Measurements from ENCODE around the gene RIPOR3. TPM values are rescaled to one million over a fixed set of nuclear protein-coding genes. Genes with fewer than 3 reads are reported as not detected.

RIPOR3 gene
- polyA plus RNA-seq, 1 donor: 9.3 TPM

DNA sequence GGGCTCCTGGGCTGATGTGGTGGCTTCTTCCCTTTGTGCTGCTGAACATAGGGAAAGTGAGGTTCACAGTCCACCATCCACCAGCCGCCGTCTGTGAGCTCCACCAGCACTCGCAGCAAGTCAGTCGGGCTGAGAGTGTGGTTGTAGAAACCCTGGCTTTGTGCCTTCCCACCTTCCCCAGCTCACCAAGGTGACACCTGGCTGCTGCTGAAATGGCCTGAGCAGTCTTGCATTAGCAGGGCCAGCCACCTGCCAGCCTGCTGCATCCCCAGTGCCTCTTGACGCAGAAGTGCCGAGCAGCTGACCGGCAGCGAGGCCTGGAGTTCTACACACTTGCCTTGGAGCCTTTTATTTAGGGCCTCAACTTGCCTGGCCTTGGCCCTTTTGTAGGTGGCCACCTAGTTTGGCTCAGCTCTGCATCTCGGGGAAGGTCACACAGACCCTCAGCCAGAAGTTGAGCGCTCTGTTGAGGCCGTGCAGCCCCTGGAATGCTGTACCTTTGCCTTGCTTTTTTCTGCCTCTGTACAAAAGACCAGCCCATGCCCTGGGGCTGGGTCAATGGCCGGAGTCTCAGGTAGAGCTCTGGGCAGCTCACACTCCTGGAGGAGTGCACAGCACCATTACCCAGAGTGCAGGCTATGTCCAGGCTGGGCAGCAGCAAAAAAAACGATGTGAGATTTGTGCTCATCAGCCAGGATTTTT is 104.7 kb downstream of the RIPOR3 start:
- WGBS (ENCODE audit: insufficient coverage, low lambda C conversion rate): no CpG with 5 or more reads among the region's 13 CpGs
- Histone ChIP-seq H3K36me3 (ENCODE audit: control insufficient read depth, insufficient read depth, low read length) (peaks cover 60% of the 10 kb centered on the region), H3K4me3 (ENCODE audit: low read length) (no peak overlapping the region), H3K4me1 (ENCODE audit: control insufficient read depth, insufficient read depth, low read length) (no peaks in the 10 kb centered on the region), H3K9me3 (ENCODE audit: control insufficient read depth, low read depth, low read length) (peaks cover 3% of the 10 kb centered on the region), H3K27ac (ENCODE audit: low read length) (no peak overlapping the region), H3K27me3 (ENCODE audit: control insufficient read depth, insufficient read depth, low read length) (no peaks in the 10 kb centered on the region)
- no peak for DNase-seq

DNA sequence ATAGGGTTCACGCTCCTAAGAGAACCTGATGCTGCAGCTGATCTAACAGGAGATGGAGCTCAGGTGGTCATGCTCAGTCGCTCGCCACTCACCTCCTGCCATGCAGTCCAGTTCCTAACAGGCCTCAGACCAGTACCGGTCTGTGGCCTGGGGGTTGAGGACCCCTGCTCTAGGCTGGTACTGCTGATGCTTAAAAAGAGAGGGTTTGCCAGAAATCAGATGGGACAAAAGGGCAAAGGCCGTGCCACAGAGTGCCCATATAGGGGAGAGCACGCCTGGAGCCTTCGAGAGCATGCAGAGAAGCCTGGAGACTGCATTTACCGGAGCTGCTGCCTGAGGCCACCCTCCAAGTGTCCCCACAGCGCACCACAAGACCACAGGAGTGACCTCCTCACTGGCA is 105.7 kb downstream of the RIPOR3 start:
- H3K4me1 ChIP-seq (ENCODE audit: control insufficient read depth, insufficient read depth, low read length): no peaks in the 10 kb centered on the region
- WGBS (ENCODE audit: insufficient coverage, low lambda C conversion rate): no CpG with 5 or more reads among the region's 9 CpGs
- H3K36me3 ChIP-seq (ENCODE audit: control insufficient read depth, insufficient read depth, low read length): peaks cover 69% of the 10 kb centered on the region
- no peak overlapping the region for H3K27ac ChIP-seq (ENCODE audit: low read length)
- no peaks in the 10 kb centered on the region for H3K27me3 ChIP-seq (ENCODE audit: control insufficient read depth, insufficient read depth, low read length)
- no peak for DNase-seq
- peaks cover 3% of the 10 kb centered on the region for H3K9me3 ChIP-seq (ENCODE audit: control insufficient read depth, low read depth, low read length)
- H3K4me3 ChIP-seq (ENCODE audit: low read length): no peak overlapping the region

DNA sequence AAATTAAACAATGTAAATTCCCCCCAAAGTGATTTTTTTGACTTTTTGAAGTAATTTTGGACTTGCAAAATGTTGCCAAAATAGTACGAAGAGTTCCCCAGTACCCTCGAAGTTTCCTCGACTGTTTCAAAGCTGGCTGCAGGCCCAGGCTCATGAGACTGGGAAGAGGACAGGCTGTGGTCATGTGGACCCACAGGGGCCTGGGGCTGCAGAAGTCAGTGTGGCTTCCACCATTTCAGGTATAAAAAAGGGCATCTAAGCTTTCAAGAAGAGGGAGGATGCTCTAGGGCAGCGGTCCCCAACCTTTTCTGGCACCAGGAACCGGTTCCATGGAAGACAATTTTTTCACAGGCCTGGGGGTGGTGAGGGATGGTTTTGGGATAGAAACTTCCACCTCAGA is 106.1 kb downstream of the RIPOR3 start:
- H3K9me3 ChIP-seq (ENCODE audit: control insufficient read depth, low read depth, low read length): peaks cover 3% of the 10 kb centered on the region
- WGBS (ENCODE audit: insufficient coverage, low lambda C conversion rate): no CpG with 5 or more reads among the region's 5 CpGs
- no peaks in the 10 kb centered on the region for H3K27me3 ChIP-seq (ENCODE audit: control insufficient read depth, insufficient read depth, low read length)
- H3K36me3 ChIP-seq (ENCODE audit: control insufficient read depth, insufficient read depth, low read length): peaks cover 74% of the 10 kb centered on the region
- DNase-seq: no peak
- H3K27ac ChIP-seq (ENCODE audit: low read length): no peak overlapping the region
- no peak overlapping the region for H3K4me3 ChIP-seq (ENCODE audit: low read length)
- H3K4me1 ChIP-seq (ENCODE audit: control insufficient read depth, insufficient read depth, low read length): no peaks in the 10 kb centered on the region

DNA sequence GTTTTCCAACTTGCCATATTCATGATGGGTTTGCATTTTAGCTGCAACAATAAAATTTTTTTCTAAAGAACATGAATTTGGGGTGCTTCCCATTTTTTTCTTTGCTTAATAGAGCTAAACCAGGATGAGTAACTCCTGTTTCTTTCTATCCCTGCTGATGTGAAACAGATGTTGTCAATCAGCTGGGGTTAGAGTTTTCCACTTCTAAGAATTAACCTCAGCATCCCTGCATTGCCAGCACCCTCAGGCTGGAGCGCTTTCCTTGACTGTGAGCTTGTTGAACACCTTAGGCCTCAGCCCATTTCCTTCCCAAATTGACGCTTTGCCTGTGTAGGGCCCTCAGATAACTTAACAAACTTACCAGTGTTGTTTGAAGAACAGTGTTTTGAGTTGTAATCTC is 106.7 kb downstream of the RIPOR3 start:
- H3K4me1 ChIP-seq (ENCODE audit: control insufficient read depth, insufficient read depth, low read length): no peaks in the 10 kb centered on the region
- peaks cover 3% of the 10 kb centered on the region for H3K9me3 ChIP-seq (ENCODE audit: control insufficient read depth, low read depth, low read length)
- no peaks in the 10 kb centered on the region for H3K27me3 ChIP-seq (ENCODE audit: control insufficient read depth, insufficient read depth, low read length)
- no CpG with 5 or more reads among the region's 2 CpGs for WGBS (ENCODE audit: insufficient coverage, low lambda C conversion rate)
- no peak for DNase-seq
- no peak overlapping the region for H3K27ac ChIP-seq (ENCODE audit: low read length)
- peaks cover 79% of the 10 kb centered on the region for H3K36me3 ChIP-seq (ENCODE audit: control insufficient read depth, insufficient read depth, low read length)
- H3K4me3 ChIP-seq (ENCODE audit: low read length): no peak overlapping the region

DNA sequence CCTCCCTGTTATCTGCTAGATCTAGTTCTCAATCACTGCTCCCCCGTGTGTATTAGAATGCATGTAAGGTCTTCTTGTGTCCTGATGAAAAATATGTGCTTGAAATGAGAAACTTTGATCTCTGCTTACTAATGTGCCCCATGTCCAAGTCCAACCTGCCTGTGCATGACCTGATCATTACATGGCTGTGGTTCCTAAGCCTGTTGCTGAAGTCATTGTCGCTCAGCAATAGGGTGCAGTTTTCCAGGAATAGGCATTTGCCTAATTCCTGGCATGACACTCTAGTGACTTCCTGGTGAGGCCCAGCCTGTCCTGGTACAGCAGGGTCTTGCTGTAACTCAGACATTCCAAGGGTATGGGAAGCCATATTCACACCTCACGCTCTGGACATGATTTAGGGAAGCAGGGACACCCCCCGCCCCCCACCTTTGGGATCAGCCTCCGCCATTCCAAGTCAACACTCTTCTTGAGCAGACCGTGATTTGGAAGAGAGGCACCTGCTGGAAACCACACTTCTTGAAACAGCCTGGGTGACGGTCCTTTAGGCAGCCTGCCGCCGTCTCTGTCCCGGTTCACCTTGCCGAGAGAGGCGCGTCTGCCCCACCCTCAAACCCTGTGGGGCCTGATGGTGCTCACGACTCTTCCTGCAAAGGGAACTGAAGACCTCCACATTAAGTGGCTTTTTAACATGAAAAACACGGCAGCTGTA is 107.7 kb downstream of the RIPOR3 start:
- H3K36me3 ChIP-seq (ENCODE audit: control insufficient read depth, insufficient read depth, low read length): peaks cover 87% of the 10 kb centered on the region
- H3K4me1 ChIP-seq (ENCODE audit: control insufficient read depth, insufficient read depth, low read length): no peaks in the 10 kb centered on the region
- H3K4me3 ChIP-seq (ENCODE audit: low read length): no peak overlapping the region
- no peak overlapping the region for H3K27ac ChIP-seq (ENCODE audit: low read length)
- DNase-seq: no peak
- no peaks in the 10 kb centered on the region for H3K27me3 ChIP-seq (ENCODE audit: control insufficient read depth, insufficient read depth, low read length)
- H3K9me3 ChIP-seq (ENCODE audit: control insufficient read depth, low read depth, low read length): peaks cover 3% of the 10 kb centered on the region
- WGBS (ENCODE audit: insufficient coverage, low lambda C conversion rate): no CpG with 5 or more reads among the region's 15 CpGs

DNA sequence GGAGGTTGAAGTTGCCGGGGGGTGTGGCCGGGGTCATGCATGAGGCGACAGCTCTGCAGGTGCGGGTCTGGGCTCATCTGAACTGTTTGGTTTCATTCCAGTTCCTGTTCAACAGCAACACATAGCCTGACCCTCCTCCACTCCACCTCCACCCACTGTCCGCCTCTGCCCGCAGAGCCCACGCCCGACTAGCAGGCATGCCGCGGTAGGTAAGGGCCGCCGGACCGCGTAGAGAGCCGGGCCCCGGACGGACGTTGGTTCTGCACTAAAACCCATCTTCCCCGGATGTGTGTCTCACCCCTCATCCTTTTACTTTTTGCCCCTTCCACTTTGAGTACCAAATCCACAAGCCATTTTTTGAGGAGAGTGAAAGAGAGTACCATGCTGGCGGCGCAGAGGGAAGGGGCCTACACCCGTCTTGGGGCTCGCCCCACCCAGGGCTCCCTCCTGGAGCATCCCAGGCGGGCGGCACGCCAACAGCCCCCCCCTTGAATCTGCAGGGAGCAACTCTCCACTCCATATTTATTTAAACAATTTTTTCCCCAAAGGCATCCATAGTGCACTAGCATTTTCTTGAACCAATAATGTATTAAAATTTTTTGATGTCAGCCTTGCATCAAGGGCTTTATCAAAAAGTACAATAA is 108.6 kb downstream of the RIPOR3 start:
- 100% methylated on average over 1 of the region's 26 CpGs for WGBS (ENCODE audit: insufficient coverage, low lambda C conversion rate)
- no peaks in the 10 kb centered on the region for H3K9me3 ChIP-seq (ENCODE audit: control insufficient read depth, low read depth, low read length)
- H3K36me3 ChIP-seq (ENCODE audit: control insufficient read depth, insufficient read depth, low read length): peaks cover 89% of the 10 kb centered on the region
- no peaks in the 10 kb centered on the region for H3K4me1 ChIP-seq (ENCODE audit: control insufficient read depth, insufficient read depth, low read length)
- no peak overlapping the region for H3K4me3 ChIP-seq (ENCODE audit: low read length)
- DNase-seq: no peak
- no peak overlapping the region for H3K27ac ChIP-seq (ENCODE audit: low read length)
- H3K27me3 ChIP-seq (ENCODE audit: control insufficient read depth, insufficient read depth, low read length): no peaks in the 10 kb centered on the region

DNA sequence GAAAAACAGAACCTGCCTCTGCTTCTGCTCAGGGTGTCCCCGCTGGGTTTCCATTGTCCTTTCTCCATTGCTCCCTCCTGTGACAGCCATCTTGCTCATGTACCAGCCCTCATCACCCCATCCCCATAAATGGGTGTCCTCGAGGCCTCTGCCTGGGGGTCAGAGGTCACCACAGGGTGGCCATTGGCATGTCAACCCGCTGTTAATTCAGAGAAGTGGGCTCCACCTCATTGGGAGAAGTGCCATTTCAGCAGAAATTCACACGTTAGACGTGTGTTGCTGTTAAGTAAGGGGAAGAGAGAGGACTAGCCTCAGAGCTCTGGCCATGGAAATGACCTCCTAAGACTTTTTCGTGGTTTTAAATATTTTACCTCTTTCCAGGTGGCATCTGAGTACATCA is 109.2 kb downstream of the RIPOR3 start:
- Histone ChIP-seq H3K27ac (ENCODE audit: low read length) (no peak overlapping the region), H3K27me3 (ENCODE audit: control insufficient read depth, insufficient read depth, low read length) (no peaks in the 10 kb centered on the region), H3K4me1 (ENCODE audit: control insufficient read depth, insufficient read depth, low read length) (no peaks in the 10 kb centered on the region), H3K9me3 (ENCODE audit: control insufficient read depth, low read depth, low read length) (no peaks in the 10 kb centered on the region), H3K4me3 (ENCODE audit: low read length) (no peak overlapping the region), H3K36me3 (ENCODE audit: control insufficient read depth, insufficient read depth, low read length) (peaks cover 89% of the 10 kb centered on the region)
- DNase-seq: no peak
- 83% methylated on average over 1 of the region's 6 CpGs for WGBS (ENCODE audit: insufficient coverage, low lambda C conversion rate)

DNA sequence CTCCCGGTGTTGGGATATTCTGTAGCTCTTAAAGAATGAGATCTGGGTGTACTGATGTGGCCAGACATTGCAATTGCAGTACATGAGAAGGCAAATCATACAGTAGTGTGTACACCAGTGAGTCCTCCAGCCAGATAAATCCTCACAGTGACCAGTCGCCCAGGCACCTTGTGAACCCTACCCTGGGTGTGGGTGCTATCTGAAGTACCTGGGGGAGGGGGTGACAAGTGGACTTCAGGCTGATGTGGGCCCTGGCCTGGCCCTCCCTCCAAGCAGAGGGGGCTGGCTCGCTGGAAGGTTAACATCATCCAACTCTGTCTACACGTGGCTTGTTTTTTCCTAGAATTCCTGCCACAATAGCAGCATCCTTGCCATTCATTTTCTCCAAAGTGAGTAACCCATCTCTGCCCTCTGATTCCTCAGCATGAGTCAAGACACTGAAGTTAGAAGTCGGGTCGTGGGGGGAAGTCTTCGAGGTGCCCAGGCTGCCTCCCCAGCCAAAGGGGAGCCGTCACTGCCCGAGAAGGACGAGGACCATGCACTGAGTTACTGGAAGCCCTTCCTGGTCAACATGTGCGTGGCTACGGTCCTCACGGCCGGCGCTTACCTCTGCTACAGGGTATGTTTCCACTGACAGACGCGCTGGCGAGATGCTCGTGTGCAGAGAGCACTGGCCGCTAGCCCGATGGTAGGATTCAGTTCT is 110.3 kb downstream of the RIPOR3 start:
- Histone ChIP-seq H3K36me3 (ENCODE audit: control insufficient read depth, insufficient read depth, low read length) (peaks cover 83% of the 10 kb centered on the region), H3K4me3 (ENCODE audit: low read length) (no peak overlapping the region), H3K27ac (ENCODE audit: low read length) (no peak overlapping the region), H3K9me3 (ENCODE audit: control insufficient read depth, low read depth, low read length) (no peaks in the 10 kb centered on the region), H3K4me1 (ENCODE audit: control insufficient read depth, insufficient read depth, low read length) (no peaks in the 10 kb centered on the region), H3K27me3 (ENCODE audit: control insufficient read depth, insufficient read depth, low read length) (no peaks in the 10 kb centered on the region)
- no CpG with 5 or more reads among the region's 21 CpGs for WGBS (ENCODE audit: insufficient coverage, low lambda C conversion rate)
- DNase-seq: no peak

DNA sequence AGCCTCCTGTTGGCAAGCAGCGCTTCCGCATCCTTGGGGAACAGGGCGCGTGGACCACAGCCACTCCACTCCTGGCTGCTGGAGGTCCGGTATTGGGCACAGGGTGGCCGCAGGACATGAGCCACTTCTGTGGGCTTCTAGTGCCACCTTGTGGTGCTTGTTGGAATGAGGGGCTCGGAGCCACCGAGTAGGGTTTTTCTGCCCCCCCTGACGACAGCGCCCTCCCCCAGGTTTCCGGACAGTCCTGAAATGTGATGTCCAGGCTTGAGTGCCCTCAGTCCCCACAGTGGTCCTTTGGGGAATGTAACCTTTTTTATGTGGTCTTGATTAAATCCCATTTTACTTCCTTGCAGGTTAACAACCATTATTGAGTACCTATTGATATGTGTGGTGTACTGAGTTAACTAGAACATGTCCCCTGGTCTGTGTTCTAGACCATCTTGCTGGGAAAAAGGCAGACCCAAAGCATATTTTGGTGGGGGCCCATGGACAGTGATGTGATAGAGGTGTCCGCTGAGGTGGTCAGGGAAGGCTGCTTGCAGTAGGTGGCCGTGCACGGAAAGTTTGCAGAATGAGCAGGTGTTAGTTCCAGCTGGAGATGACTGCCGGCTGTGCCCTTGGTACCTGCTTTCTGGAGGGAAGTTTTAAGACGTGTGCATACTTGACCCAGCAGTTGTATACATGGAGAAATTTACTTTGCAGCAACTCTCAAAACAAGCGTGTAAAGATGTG is 111.2 kb downstream of the RIPOR3 start:
- H3K4me1 ChIP-seq (ENCODE audit: control insufficient read depth, insufficient read depth, low read length): no peaks in the 10 kb centered on the region
- no peak overlapping the region for H3K27ac ChIP-seq (ENCODE audit: low read length)
- peak; percentile 16 to 31 for DNase-seq
- no peaks in the 10 kb centered on the region for H3K9me3 ChIP-seq (ENCODE audit: control insufficient read depth, low read depth, low read length)
- 67% methylated on average over 3 of the region's 17 CpGs for WGBS (ENCODE audit: insufficient coverage, low lambda C conversion rate)
- H3K36me3 ChIP-seq (ENCODE audit: control insufficient read depth, insufficient read depth, low read length): peaks cover 79% of the 10 kb centered on the region
- no peaks in the 10 kb centered on the region for H3K27me3 ChIP-seq (ENCODE audit: control insufficient read depth, insufficient read depth, low read length)
- no peak overlapping the region for H3K4me3 ChIP-seq (ENCODE audit: low read length)

DNA sequence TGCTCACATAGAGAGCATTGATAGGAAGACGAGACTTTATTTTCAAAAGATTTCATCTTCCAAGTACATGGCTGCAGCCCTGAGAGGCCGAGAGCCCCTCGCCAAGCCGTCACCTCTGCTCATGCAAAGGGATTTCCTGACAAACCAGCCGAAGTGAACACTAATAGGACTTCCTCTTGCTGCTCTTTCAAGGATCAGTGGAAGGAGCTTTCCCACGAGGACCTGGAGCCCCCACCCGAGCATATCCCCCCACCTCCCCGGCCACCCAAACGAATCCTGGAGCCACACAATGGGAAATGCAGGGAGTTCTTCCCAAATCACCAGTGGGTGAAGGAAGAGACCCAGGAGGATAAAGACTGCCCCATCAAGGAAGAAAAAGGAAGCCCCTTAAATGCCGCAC is 111.8 kb downstream of the RIPOR3 start:
- no peak overlapping the region for H3K4me3 ChIP-seq (ENCODE audit: low read length)
- no peaks in the 10 kb centered on the region for H3K27me3 ChIP-seq (ENCODE audit: control insufficient read depth, insufficient read depth, low read length)
- no peak overlapping the region for H3K27ac ChIP-seq (ENCODE audit: low read length)
- no peak for DNase-seq
- no peaks in the 10 kb centered on the region for H3K4me1 ChIP-seq (ENCODE audit: control insufficient read depth, insufficient read depth, low read length)
- H3K36me3 ChIP-seq (ENCODE audit: control insufficient read depth, insufficient read depth, low read length): peaks cover 85% of the 10 kb centered on the region
- no CpG with 5 or more reads among the region's 10 CpGs for WGBS (ENCODE audit: insufficient coverage, low lambda C conversion rate)
- H3K9me3 ChIP-seq (ENCODE audit: control insufficient read depth, low read depth, low read length): no peaks in the 10 kb centered on the region

All from large intestine (tissue), 3 donors.